Measurements from ENCODE around the gene SLCO1A2. TPM values are rescaled to one million over a fixed set of nuclear protein-coding genes. Genes with fewer than 3 reads are reported as not detected.

Gene SLCO1A2
- total and polyA plus RNA-seq, 2 of the 13 experiments (the other 11 are each of a cell fraction or from before 2014, with no cell fraction given) = not detected

GRCh38 chr12:21220266-21220665 lies 114.5 kb downstream of the SLCO1A2 start:
- no peaks in the 10 kb centered on the region for H4K20me1 ChIP-seq (ENCODE audit: insufficient read depth, low read length)
- WGBS (ENCODE audit: low lambda C conversion rate) = 36% methylated on average over 3 of the region's 3 CpGs
- ATAC-seq (no peak), DNase-seq (ENCODE audit: low spot score) (no peak), FAIRE-seq (no peak)
- in situ Hi-C loops (cut with HindIII; ENCODE audit: extremely low pct_ligation_motif_present, low pct_unique_long_range_greater_than_20kb) = no loop called here
- H3K36me3 ChIP-seq (replicated peaks in 1 of 2; ENCODE audit: control insufficient read depth in 1 of 2, insufficient read depth in 2 of 2, low read length in 2 of 2) = no peaks in the 10 kb centered on the region
- no peaks in the 10 kb centered on the region for H3K79me2 ChIP-seq (ENCODE audit: insufficient read depth, low read length)
- no peak overlapping the region for H3K4me2 ChIP-seq (ENCODE audit: low read depth, low read length)
- no TSS peak for BruUV-seq (replicated peaks)
- H3K4me3 ChIP-seq (replicated peaks in 1 of 3; ENCODE audit: insufficient read depth in 1 of 3, low read depth in 2 of 3, low read length in 3 of 3) = no peak overlapping the region
- no peaks in the 10 kb centered on the region for H3K27me3 ChIP-seq (ENCODE audit: control insufficient read depth in 1 of 2, insufficient read depth in 2 of 2, low read length in 2 of 2)
- peaks cover 15% of the 10 kb centered on the region; the same call in 1 of the 2 replicates for H3K9me3 ChIP-seq (ENCODE audit: low read length)
- H2AFZ ChIP-seq (ENCODE audit: low read length) = no peak overlapping the region
- H3K4me1 ChIP-seq (ENCODE audit: insufficient read depth, low read length) = no peaks in the 10 kb centered on the region
- H3K27ac ChIP-seq (ENCODE audit: extremely low read length, insufficient read depth, low read length) = no peak overlapping the region
- no peak for TF ChIP-seq TFDP2 (CRISPR knock-in tag; IDR thresholded peaks at IDR 0.05)
- no peak for TF ChIP-seq MAF1 (CRISPR knock-in tag; IDR thresholded peaks at IDR 0.05; ENCODE audit: borderline replicate concordance)
- TF ChIP-seq EHMT2 (IDR thresholded peaks at IDR 0.05; ENCODE audit: borderline replicate concordance, low read depth, low read length) = no peak
- TF ChIP-seq HES4 (CRISPR knock-in tag; IDR thresholded peaks at IDR 0.05; ENCODE audit: borderline replicate concordance) = no peak
- TF ChIP-seq EZH2 (conservative IDR thresholded peaks at IDR 0.05; ENCODE audit: low read depth, low read length) = no peak
- no peak for TF ChIP-seq ZNF770 (CRISPR knock-in tag; IDR thresholded peaks at IDR 0.05)
- TF ChIP-seq ZKSCAN1 (IDR thresholded peaks at IDR 0.05; ENCODE audit: low read length) = no peak
- TF ChIP-seq ZNF430 (CRISPR knock-in tag; IDR thresholded peaks at IDR 0.05) = no peak
- no peak for TF ChIP-seq MXD1 (CRISPR knock-in tag; IDR thresholded peaks at IDR 0.05)
- TF ChIP-seq SP2 (CRISPR knock-in tag; IDR thresholded peaks at IDR 0.05) = no peak
- TF ChIP-seq KDM5B (CRISPR knock-in tag; IDR thresholded peaks at IDR 0.05; ENCODE audit: borderline replicate concordance) = no peak
- no peak for TF ChIP-seq TCF7L2 (IDR thresholded peaks at IDR 0.05; ENCODE audit: low read depth, low read length)
- no peak for TF ChIP-seq ZNF609 (CRISPR knock-in tag; IDR thresholded peaks at IDR 0.05; ENCODE audit: borderline replicate concordance)
- no peak for TF ChIP-seq ETV5 (CRISPR knock-in tag; IDR thresholded peaks at IDR 0.05; ENCODE audit: borderline replicate concordance)
- no peak for TF ChIP-seq DR1 (CRISPR knock-in tag; IDR thresholded peaks at IDR 0.05)
- TF ChIP-seq JUND (CRISPR knock-in tag; IDR thresholded peaks at IDR 0.05) = no peak
- no peak for TF ChIP-seq ZBTB7A (CRISPR knock-in tag; IDR thresholded peaks at IDR 0.05)
- TF ChIP-seq ZNF670 (CRISPR knock-in tag; IDR thresholded peaks at IDR 0.05; ENCODE audit: borderline replicate concordance) = no peak
- no peak overlapping the region for H3K9ac ChIP-seq (ENCODE audit: insufficient read depth, low read depth, low read length)
- intact Hi-C loops (cut with micrococcal nuclease; ENCODE audit: unreplicated experiment) = no loop called here
- ChIA-PET POLR2A (no interaction called here), CTCF (ENCODE audit: low intra/inter-chr PET ratio, low total read pairs) (no interaction called here)
